ENCODE measurements around the gene PTPRG.

The PTPRG gene

DNA sequence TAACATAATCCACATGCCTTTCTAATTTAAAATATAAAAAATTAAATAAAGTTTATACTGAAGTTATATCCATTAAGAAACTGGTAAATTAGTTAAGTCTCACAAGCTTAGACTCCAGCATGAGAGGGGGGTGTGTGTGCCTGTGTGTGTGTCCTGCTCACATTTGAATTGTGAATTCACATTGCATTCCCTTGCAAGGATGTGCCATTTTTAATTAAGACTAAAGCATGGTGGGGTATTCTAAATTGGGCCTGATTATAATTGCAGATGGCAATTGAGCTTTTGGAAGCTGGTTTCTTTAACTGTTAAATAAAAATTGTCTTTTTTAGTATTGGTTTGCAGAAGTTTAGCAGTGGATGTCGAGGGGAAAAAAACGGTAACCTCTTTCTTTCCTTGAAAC, 56.9 kb downstream of the PTPRG start:
- DNase-seq (ENCODE audit: low read depth in 2 of 2), result no peak

DNA sequence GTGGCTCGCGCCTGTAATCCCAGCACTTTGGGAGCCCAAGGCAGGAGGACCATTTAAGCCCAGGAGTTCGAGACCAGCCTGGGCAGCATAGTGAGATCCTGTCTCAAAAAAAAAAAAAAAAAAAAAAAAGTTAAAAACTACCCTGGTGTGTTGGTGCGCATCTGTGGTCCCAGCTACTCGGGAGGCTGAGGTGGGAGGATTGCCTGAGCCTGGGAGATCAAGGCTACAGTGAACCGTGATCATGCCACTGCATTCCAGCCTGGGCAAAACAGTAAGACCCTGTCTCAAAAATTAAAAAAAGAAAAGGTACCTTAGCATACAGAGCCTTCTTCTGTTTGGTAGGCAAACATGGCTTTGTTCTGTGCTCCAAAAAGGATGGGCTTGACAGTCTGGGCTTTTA, 57.5 kb downstream of the PTPRG start:
- DNase-seq (ENCODE audit: low read depth in 2 of 2), result no peak

DNA sequence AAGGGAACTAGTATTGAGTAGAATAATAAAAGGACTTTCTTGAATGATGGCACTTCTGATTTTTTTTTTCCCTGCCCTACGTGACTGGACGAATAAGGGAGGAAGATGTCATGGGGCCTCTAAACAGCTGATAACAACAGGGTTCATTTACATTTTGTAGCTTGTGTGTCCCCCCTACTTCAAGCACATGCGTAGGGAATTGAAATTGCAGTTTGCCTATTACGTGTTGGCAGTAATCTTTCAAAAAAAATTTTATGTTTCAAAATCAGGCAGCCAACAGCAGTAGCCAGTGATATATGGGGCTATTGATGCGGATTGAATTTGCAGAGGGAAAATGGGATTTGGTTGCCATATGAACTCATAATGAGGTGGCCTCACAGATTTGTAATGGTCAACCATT, 58.7 kb downstream of the PTPRG start:
- no peak for DNase-seq (ENCODE audit: low read depth in 2 of 2)

DNA sequence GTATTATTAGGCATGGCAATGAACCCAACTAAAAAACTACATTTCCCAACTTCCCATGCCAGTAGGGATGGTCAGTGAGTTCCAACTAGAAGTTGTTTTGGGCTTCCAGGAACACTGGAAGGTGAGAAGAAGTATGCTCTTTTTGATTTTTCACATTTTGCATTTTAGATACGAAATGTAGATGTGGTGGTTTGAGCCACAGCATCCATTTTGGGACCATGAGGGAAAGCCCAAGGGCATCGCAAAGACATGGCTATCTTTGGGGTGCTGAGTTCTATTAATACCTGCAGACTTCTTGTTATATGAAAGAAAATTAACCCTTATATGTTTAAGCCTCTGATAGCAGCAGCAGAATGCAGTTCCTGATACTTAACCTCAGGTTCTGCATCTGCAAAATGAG, 62.9 kb downstream of the PTPRG start:
- DNase-seq (ENCODE audit: low read depth in 2 of 2), result no peak

DNA sequence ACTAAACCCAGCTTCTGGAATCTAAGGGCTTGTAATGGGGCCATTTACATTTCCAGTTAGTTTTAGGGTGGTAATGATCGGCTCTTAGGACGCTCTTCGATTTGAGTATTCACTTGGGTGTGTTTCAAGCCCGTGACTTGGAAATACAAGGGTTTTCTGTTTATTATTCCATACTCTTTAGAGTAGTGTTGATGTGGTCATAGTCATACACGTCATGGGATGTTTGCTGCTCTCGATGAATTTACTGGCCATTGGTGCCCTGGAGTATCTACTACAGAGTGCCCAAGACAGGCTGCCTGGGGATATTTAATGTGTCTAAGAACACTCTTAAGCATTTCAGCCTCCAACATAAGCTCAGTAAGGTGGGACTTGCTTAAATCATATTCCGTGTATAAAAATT, 64.1 kb downstream of the PTPRG start:
- no peak for DNase-seq (ENCODE audit: low read depth in 2 of 2)

DNA sequence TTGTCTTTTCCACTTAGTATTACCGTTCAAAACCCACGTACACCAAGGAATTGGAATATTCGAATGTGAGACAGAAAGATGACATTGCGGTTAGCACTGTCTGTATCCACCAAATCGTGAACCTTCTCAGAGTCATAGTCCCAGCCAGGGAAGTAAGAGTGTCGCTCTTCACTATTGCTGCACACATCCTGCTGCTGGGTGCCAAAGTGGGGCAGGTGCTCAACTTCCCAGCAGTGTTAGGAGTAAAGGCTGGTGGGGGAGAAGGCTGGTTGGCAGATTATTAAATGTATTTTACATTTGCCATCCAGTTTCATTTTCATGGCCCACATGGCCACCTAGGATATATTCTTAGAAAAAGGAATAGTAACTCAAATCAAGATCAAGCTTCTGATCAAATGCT, 65.1 kb downstream of the PTPRG start:
- DNase-seq (ENCODE audit: low read depth in 2 of 2), result no peak

DNA sequence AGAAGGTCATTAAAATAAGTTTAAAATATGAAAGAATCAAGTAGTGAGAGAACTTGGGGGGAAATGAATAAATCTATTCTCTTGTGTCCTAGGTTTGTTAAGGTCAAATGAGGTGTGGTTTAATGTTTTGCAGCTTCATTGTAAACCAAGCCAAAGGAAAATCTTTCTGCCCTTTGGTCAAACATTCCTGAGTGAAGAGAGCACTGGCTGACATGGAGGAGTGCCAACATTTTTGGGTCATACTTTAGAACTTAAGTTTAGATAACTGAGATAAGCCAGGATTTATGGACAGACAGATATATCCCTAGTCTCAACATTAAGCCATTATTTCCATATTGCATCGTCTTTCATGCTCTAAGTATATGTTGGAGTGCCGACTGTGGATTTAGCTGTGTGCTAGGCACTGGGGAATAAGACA, 66.4 kb downstream of the PTPRG start:
- DNase-seq (ENCODE audit: low read depth in 2 of 2), result no peak

DNA sequence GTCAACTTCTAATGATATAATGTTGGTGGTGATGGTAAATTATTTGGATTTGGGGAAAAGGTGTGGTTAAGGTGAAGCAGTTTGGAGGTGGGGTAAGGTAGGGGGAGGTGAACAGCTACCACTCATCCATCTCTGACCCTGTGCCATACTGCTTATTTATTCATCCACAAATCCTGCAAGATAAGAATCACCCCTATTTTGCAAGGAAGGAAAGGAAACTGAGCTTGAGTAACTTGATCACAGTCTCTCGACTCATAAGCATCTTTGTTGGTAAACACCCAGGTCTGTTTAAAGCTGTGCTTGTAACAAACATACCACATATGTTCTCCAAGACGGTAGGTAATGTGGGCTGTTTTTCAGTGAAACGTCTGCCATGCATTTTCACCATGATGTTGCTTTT, 67.3 kb downstream of the PTPRG start:
- no peak for DNase-seq (ENCODE audit: low read depth in 2 of 2)

DNA sequence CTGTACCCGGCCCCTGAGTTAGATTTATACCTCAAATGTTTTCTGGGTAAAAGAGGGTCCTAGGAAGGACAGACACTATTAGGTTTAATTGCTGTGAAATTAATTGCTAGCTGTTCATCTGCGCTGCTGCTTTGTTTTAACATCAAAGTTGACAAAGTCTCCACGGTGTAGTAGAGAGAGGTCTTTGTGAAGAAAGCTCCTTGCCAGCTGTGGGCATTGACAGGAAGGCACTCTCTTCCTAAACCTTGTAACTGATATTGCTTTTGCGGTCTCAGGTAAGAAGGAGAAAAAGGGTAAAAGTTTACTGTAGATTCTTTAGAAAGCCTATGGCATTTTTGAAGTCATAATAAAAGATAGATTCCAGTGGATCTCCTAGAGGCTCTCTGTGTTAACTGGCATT, 68.1 kb downstream of the PTPRG start:
- DNase-seq (ENCODE audit: low read depth in 2 of 2), result no peak

DNA sequence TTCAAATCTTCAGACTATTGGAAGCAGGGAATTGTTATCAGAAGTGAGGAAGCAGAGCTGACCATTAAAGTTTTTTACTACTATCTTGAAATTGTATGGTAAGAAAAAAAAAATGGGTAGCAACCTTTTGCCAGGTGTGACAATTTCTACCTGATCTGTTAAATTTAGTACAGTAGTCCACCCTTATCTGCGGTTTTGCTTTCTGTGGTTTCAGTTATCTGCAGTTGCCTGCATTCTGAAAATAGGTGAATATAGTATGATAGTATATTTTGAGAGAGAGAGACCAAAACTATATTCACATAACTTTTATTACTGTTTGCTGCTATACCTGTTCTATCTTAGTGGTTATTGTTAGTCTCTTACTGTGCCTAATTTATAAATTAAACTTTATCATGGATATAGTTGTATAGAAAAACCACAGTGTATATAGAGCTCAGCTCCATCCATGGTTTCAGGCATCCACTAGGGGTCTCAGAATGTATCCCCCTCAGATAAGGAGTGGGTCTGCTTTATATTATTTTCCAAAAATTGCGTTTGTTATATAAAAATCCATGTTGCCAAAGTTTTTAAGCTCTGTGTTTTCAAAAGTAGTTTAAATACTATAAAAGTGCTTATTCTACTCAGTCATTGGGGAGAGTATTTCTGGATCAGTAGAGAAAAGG, 69.9 kb downstream of the PTPRG start:
- DNase-seq (ENCODE audit: low read depth in 2 of 2), result no peak

DNA sequence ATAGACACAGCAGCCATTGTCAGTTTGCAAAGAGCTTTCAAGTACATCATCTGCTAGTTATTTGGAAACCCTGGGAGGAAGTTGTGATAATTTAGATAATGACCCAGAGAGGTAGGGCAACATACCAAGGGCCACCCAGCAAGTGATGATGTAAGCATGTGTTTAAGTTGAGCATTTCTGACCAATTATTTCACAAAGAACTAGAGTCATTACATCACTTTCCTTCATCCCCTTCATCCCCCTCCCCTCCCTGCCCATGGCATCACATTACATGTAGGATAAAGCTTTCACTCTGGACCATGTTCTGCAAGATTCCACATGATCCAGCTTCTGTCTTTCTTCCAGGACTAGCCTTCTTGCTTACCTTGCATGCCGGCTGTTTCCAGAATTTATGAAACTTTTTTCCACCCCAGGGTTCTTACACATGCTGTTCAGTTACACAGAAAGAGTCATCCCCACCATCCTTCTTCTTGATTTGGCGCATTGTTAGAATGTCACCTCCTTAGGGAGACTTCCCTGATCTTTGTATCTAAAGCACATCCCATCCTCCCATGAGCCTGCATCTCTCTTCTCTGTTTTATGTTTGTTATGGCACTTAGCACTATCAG, 71.3 kb downstream of the PTPRG start:
- DNase-seq (ENCODE audit: low read depth in 2 of 2), result no peak

DNA sequence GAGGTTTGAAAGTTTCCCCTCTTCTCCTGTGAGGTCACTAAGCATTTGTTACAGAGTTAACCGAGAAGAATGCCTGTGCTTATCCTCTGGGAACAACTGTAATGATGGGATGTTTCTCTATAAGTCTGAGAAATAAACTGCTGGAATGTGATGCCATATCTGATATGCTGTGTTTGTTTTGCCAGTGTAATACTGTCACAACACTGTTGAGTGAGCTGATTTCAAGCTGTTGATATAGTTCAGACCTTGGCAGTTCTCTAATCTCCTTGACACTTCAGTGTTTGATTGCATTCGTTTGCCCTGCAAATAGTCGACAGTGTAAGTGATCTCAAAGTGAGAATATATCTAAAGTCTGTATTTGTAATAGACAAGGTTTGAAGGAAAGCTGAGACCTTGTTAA, 73.3 kb downstream of the PTPRG start:
- DNase-seq (ENCODE audit: low read depth in 2 of 2), result no peak

DNA sequence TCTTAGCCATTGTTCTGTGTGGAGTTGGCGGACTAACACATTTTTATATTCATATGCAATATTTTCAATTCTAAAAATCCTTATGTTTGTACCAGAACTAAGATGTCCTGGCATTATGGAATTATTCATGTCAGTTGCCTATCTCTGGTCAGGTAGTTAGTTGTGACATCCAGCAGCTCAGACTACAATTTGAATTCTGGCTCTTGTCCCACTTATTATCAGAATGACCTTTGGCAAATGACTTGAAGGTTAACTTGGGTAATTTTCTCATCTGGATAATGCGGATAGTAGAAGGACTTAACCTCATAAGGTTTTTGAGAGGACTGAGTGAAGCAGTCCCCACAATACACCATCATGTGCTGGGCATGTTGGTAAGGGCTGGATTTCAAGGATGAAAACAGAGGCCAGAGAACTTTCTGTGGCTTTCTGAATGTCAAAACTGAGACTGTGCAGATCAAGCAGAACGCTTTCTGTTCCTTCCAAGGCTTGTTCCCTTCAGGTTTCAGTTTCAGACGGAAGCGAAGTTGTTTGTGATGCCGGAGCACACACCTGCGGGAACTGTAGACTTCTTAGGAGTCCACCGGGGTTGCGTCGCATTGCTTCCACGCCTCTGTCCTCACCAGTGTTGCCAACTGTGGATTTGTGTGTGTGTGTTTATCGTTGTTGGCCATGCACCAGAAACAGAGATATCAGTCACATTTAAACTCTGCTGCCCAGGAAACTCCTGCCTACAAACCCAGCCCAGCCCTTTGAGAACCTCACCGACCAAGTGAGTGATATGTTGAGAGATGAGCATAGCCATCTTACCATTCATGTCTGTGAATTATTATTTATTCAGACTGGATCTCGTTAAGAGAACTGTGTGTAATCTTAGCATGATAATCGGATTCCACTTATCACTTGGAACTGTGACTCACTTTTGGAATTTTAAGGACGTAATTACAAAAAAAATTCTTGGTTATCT, 76.0 kb downstream of the PTPRG start:
- no peak for DNase-seq (ENCODE audit: low read depth in 2 of 2)

DNA sequence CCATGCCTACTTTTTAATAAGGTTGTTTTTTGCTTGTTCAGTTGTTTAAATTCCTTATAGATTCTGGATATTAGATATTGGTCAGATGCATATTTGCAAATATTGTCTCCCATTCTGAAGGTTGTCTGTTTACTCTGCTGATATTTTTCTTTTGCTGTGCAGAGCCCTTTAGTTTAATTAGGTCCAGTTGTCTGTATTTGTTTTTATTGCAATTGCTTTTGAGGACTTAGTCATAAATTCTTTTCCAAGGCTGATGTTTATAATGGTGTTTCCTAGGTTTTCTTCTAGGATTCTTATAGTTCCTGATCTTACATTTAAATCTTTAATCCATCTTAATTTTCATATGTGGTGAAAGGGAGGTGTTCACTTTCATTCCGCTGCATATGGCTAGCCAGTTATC, 77.4 kb downstream of the PTPRG start:
- DNase-seq (ENCODE audit: low read depth in 2 of 2), result no peak

DNA sequence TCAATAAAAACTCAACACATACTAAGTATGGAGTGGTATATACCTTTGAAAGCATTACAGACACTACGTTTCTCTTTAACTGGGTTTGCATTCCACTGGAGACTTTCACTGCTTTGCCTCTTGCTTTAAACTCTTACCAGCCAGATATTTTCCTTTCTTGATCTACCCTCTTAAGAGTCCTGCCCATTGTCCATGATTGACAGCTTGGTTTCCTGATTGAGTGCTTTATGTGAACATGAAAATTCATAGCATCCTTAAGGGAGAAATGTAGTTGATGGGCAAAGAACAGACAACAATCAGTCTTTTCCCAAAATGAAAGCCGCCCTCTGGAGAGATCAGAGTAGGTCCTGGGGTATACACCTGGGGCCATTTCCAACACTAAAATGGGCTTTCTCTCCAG, 78.6 kb downstream of the PTPRG start:
- no peak for DNase-seq (ENCODE audit: low read depth in 2 of 2)

DNA sequence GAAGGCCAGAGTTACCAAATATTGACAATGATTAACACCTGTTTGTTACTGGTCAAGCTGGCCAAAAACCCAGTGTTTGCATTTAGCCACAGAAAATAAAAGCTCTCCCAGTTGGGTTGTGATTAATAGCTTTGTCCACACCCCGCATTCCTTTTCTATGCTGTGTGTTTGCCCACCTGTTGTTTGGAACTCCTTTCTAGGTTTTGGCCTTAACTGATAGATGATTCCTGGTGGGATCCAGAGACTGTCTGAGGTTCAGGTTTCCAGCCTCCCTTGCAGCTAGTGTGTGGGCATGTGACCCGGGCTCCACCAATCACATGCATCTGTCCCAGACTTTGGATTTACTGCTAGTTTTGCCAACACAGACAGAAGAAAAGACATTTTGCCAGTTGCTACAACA, 83.8 kb downstream of the PTPRG start:
- no peak for DNase-seq (ENCODE audit: low read depth in 2 of 2)

DNA sequence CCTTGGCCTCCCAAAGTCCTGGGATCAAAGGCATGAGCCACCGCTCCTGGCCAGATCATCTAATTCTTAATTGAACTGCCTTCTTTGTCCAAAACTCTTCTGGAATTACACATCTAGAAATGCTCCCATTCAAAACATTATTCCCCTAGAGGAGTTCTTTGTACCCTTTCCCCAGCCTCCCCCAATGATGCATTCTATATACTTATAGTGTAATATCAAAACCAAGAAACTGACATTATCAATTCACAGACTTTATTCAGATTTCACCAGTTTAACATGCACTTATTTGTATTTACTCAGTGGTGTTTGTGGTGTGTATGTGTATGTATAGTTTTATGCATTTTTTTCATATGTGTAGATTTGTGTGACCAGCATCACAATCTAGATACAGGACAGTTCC, 85.0 kb downstream of the PTPRG start:
- DNase-seq (ENCODE audit: low read depth in 2 of 2), result no peak

DNA sequence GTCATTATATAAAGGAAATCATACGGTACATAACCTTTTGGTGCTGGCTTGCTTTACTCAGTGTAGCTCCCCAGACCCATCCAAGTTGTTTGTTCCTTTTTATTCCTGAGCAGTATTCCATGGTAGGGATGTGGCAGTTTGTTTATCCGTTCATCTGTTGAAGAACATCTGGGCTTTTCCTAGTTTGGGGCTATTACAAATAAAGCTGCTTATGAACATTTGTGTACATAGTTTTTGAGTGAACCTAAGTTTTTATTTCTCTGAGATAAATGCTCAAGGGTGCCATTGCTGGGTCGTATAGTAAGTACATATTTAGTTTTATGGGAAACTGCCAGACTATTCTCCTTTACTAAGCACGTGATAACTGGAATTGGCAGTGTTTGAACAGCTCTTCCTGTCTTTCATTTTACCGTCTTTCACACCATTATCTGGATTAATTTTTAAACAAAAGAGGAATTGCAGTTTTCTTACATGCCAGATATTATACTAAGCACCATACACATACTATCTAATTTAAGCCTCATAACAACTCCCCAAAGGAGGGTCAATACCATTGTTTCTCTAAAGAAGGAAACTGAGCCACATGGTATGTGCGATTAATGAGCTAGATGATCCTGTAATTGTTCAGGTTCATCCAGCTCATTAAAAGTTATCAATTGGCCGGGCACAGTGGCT, 85.6 kb downstream of the PTPRG start:
- DNase-seq (ENCODE audit: low read depth in 2 of 2), result no peak

DNA sequence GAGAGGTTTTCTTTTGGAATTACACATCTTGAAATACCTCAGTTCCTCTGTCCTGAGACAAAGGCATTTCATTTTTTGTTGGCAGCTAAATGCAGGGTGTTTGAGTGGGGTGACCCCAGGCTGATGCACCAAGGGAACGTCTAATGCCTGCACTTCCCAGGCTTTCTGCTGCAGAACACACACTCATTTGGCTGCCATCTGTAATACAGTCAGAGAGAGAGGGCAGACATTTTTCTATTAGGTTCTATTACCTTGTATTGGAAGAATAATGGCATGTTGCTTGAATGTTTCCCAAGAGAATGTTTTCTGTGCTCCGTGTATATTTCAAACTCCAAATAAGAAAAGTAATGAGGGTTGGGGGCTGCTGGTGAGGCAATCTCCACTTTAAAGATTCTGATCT, 87.1 kb downstream of the PTPRG start:
- DNase-seq (ENCODE audit: low read depth in 2 of 2), result no peak

DNA sequence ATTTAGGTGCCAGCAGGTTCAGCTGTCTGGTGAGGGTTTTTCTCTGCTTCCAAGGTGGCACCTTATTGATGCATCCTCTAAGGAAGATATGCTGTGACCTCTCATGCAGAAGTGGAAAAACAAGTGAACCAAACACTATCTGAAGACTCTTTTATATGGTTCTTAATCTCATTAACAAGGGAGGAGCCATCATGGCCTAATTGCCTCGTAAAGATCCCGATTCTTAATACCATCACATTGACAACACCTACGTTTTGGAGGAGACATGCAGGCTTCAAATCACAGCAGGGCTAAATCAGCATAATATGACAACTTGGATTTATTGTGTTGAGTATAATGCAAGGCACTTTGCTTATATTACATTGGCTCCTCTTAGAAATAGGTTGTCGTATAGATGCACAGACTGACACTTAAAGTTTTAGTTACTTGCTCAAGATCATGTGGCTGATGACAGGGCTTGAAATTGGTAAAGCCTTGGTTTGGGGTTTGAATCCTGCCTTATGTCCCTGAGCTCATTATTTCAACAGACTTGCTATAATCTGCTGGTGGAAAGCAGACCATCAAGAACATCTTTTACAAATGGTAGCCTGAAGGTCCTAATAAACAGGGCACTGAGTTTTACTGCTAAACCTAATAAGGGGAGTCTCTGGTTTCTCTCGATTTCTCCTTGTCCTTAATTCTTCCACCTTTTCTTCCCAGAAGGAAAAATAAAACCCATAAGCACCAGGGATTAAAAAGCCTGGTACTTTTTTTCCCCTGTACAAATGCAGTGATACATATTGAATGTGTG, 88.2 kb downstream of the PTPRG start:
- no peak for DNase-seq (ENCODE audit: low read depth in 2 of 2)

DNA sequence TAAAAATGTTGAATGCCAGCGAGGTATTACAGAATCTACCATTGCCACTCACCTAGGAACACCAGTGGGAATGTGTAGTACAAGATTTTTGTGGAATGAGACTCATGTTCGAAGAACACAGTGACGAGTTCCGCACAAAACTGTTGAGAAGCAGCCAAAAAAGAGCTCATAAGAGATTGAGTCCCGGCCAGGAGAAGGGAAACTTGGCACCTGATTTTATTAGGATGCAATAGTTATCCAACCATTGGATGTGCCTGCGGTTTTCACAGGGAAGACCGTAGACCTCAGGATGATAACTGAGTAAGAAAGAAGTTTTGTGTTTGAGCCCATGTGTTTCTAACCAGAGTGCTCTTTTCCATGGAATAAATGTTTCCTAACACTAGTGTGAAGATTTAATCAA, 88.9 kb downstream of the PTPRG start:
- DNase-seq (ENCODE audit: low read depth in 2 of 2), result no peak
